ENCODE data around the gene NDUFS2. TPM values are rescaled to one million over a fixed set of nuclear protein-coding genes. Genes with fewer than 3 reads are reported as not detected.
A peak's percentile ranks its signal among the peaks of the same experiment; 100 is the strongest.

The NDUFS2 gene
- total and polyA plus RNA-seq, 9 of the 15 experiments (the other 6 are each of a cell fraction or from before 2014, with no cell fraction given), result 70.0 to 176 (median 141) TPM

GRCh38 chr1:161225534-161226319 lies 23.6 kb downstream of the NDUFS2 start, which contains the start of gene TOMM40L (continued):
- no peak for TF ChIP-seq CHD7 (IDR thresholded peaks at IDR 0.05; ENCODE audit: low read depth, low read length)
- TF ChIP-seq HMBOX1 (IDR thresholded peaks at IDR 0.05), result no peak
- TF ChIP-seq ZNF232 (CRISPR knock-in tag; IDR thresholded peaks at IDR 0.05), result no peak
- TF ChIP-seq KHSRP (IDR thresholded peaks at IDR 0.05), result no peak
- no peak for TF ChIP-seq ZNF354B (CRISPR knock-in tag; IDR thresholded peaks at IDR 0.05)
- TF ChIP-seq ILF3 (IDR thresholded peaks at IDR 0.05; ENCODE audit: borderline replicate concordance), result no peak
- TF ChIP-seq E2F1 (CRISPR knock-in tag; IDR thresholded peaks at IDR 0.05), result peak; percentile 35; the same call in 1 of the 2 replicates
- TF ChIP-seq TCF7L2 (IDR thresholded peaks at IDR 0.05; ENCODE audit: low read depth, low read length), result no peak
- peak; percentile 82 for TF ChIP-seq ZNF175 (CRISPR knock-in tag; IDR thresholded peaks at IDR 0.05; ENCODE audit: low read depth)
- TF ChIP-seq JUND (IDR thresholded peaks at IDR 0.05; ENCODE audit: borderline replicate concordance, low read depth, low read length), result peak; percentile 21; the same call in 1 of the 2 replicates
- no peak; the same call in 2 of the 3 replicates for TF ChIP-seq JUND (tag; IDR thresholded peaks at IDR 0.05; ENCODE audit: borderline replicate concordance, low read depth, low read length)
- TF ChIP-seq ZNF551 (CRISPR knock-in tag; IDR thresholded peaks at IDR 0.05), result no peak
- TF ChIP-seq KDM1A (IDR thresholded peaks at IDR 0.05), result no peak
- peak; percentile 50; the same call in 1 of the 2 replicates for TF ChIP-seq CHD2 (IDR thresholded peaks at IDR 0.05; ENCODE audit: low read depth, low read length)
- TF ChIP-seq TBL1XR1 (IDR thresholded peaks at IDR 0.05; ENCODE audit: low read length in 2 of 2), result no peak
